GM18511 (cell line): ENCODE results near the gene KCP.

Experiments used
- ATAC-seq: cut with Tn5 transposase; IDR thresholded peaks from one replicate; pipeline ENCODE4 v1.9.1; 2021; ENCODE audit warnings: mild to moderate bottlenecking, moderate library complexity; ENCODE audit not compliant: unreplicated experiment

Gene KCP

DNA sequence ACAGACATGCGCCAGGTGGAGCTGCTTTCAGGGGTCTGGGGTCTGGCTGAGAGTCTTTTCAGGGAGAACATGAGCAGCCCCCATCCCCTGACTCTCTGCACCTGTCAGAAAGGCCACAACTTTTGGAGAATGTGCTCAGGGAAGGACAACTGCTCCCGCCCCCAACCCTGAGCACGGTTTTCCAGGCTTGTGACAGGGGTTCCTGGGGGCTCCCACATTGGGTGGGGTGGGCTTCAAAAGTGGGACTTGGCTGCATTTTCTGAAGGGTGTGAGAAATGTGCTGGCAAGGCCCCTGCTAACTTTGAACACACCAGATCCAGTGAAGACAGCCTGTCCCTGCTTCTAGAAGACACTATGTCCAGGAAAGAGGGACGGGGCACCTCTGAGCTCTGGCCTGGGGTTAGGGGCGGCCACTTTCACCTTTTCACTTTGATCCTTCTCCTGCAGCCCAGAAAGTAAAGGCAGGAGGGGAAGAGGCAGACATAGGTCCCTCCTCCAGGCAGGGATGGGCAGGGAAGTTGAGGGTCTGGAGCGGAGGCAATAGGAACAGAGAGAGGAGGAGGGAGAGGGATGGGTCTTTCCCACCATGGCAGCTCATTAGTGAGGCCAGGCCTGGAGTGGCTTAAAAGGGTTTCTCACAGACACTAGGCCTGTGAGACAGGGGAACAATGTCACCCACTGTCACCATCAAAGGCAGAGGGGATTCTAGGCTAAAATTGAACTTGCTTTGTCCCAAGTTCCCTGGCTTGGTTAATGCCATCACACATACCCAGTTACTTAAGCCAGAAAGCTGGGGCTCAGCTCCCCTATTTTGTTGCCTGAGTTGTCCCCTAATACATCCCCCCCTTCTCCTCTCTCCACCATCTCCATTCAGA, 1.5 kb downstream of the KCP start:
- ATAC-seq: no peak

GRCh38 chr7:128906766-128907559, 3.5 kb downstream of the KCP start:
- no peak for ATAC-seq

- no peak for ATAC-seq
Observed at GRCh38 chr7:128906001-128906765, 4.3 kb downstream of the KCP start.

- peak; percentile 63 for ATAC-seq
Observed at GRCh38 chr7:128904381-128905197, 5.9 kb downstream of the KCP start.

DNA sequence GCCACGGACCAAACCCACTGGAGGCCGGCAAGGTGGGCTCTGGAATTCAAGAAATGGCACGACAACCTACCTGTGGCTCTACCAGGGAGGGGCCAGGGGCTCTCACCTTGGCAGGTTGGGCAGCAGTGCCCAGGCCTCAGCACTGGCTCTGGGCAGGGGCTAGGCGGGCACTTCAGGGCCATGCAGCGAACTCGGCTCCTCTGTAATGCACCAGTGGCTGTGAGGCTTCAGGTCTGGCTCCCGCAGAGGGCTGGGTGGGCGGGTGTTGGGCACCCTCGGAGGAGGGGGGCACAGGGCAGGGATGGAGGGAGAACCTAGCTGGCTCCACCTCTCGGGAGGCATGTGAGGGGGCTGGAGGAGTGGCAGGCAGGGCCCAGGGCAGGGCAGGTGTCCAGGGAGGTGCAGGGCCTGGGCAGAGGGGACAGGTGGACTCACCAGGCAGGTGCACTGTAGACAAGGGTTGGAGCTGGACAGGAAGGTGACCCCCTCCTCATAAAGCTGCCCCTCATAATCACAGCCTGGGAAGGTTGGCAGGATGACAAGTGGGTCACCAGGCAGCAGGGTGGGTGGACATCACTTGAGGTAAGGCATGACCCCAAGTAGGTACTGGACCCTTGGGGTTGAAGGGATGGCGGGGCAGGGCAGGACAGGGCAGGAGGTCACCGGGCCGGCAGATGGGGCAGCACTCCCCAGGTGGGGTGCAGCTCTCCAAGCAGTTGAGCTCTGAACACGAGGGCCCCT, 6.7 kb downstream of the KCP start:
- ATAC-seq: no peak

DNA sequence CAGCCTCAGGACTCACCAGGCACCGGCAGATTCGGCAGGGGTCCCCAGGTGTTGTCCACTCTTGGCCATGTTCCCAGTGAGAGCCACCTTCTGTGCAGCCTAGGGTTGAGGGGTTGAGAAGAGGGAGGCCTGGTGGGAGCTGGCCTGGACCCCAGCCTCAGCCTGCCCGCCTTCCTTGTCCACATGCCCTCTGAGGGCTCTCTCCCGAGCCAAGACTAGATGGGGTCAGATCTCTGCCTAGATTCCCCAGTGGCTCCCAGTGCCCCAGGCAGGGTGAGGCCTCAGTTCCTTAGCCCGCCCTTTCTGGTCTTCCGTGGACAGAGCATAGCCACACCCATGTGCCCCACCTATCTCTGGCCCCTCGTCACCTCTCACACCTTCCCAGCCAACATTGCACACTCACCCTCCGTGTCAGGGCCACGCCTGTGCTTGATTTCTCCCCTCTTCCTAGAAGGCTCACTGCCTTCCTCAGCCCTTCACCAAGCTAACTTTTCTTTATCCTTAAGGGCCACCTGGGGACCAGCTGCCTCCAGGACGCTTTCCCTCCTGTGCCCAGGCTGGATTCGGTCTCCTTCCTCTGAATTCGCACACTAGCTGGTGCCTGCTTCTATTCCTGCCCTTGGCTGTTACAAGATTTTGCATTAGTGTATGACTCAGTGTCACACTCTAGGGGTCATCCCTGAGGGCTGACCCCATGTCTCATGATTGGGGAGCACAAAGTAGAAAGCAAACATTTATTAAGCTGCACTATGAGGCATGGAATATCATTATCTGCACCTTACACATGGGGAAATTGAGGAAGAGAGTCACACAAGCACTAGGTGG, 7.5 kb downstream of the KCP start:
- ATAC-seq: no peak

GRCh38 chr7:128900237-128900636, 10.3 kb downstream of the KCP start:
- no peak for ATAC-seq

DNA sequence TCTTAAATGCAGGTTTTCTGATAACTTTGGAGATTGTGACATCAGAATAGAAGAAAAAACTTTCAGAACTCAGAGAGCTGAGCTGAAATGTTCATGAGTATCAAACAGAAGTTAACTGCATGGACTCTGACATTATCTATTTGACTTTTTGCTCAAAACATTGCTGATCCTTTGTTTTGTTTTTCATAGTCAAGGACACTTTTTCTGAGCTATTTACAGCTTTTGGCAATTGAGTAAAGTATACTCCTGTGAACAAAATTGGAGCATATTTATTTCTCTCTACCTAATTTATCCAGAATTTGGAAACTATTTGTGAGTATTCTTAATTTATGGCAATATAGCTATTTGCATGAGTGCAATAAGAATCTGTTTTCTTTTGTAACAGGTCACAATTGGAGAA, 11.1 kb downstream of the KCP start:
- no peak for ATAC-seq

DNA sequence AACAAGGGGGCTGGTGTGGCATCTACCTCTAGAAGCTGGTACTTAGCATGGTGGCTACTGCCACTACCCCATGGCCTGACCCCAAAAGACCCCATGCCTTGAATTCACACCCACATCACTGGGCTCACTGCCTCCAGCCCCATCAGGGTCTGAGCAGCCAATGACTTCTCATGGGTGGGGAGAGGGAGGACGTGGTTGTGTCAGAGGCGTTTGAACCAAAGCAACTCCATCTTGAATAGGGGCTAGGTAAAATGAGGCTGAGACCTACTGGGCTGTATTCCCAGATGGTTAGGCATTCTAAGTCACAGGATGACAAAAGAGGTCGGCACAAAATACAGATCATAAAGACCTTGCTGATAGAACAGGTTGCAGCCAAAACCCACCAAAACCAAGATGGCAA, 15.2 kb downstream of the KCP start:
- ATAC-seq: no peak

- ATAC-seq: no peak
Observed at GRCh38 chr7:128894101-128894440, 16.4 kb downstream of the KCP start.

DNA sequence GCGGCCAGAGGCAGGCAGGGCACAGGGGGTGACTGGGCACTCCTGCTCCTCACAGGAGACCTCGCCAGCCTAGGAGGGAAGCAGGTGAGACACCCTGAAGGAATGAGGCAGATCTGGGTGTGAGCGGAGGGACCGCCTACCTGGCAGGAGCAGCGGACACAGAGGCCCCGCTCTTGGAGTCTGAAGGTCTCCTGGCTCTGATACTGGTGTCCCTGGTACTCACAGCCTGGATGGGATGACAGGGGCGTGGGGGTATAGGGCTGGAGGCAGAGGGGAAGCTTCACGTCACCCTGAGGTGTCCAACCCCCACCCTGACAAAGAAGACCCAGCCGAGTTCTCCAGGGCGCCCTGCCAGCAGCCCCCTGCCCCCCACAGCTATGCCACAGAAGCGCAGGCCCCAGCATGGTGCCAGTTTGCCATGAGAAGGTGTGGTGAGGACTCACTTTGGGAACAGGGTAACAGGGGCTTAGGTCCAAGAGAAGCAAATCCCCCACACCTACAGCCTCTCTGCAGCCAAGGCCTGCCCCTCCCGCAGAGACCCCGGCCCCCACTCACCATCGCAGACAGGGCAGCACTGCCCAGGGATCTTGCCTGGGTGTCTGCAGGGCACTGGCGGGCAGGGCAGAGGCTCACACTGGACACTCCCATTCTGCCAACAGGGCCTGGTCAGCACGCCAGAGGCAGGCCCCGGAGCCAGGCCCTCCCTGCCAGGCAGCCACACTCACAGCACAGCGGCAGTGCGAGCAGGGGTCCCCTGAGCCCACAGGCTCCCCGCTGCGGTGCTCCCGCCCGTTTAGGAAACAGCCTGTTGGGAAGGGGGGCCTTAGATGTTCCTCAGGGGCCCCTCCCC, 17.0 kb downstream of the KCP start:
- ATAC-seq: no peak

DNA sequence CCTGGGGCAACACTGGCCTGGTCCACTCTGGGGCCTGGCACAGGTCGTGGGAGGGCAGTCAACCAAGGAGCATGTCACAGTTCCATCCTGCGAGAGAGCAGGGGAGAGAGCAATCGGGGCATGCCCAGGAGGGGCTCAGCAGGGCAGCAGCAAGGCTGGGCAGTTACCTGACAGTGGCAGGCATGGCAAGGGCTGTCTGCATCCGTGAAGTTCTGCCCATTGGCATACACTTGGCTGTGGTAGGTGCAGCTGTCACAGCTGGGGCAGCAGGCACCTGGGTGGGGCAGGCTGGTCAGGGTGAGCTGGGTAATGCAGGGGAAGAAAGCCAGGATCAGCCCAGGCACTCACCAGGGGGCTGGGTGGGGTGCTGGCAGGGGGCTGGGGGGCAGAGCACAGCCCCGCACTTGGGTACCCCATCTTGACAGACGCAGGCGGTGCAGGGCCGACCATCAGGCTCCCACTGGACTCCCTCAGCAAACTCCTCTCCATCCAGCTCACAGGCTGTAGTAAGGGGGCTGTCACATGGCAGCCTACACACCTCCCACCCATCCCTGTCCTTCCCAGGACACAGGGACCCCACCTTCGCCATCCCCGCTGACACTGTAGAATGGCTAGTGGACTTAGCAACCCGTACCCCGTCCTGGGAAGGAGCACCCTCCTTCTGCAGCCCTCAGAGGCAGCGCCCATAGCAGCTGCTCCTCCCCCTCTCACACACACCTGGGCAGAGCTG, 17.8 kb downstream of the KCP start:
- no peak for ATAC-seq

- ATAC-seq: no peak
Observed at GRCh38 chr7:128891942-128892269, 18.6 kb downstream of the KCP start.

- no peak for ATAC-seq
Observed at GRCh38 chr7:128891110-128891941, 19.2 kb downstream of the KCP start.

DNA sequence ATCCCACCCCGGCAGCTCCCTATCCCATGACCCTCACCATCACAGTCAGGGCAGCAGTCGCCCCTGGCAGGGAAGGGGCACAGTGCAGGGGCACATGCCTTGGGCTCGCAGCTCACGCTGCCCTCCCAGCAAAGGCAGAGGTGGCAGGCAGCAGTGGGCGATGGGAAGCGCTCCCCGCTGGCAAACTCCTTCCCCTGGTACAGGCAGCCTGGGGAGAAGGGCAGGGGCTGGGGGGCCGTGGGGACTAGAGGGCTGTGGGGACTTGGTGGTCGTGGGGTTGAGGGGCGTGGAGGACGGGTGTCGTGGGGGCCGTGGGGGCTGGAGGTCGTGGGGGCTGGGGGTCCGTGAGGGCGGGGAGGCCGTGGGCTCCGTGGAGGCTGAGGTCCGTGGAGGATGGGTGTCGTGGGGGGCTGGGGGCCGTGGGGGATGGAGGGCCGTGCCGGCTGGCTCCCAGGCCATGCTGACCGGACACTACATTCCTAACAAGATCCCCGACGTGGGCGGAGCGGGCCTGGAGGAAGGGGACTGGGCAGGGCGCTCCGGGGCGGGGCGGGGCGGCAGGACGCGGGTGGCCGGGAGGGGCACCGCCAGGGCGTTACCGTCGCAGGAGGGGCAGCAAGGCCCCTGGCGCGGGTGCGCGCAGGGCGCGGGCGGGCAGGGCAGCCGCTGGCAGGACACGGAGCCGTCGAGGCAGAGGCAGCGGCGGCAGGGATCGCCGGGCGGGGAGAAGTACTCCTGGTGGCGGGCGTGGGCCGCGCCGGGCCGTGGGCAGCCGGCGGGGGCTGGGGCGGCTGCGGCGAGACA, 20.0 kb downstream of the KCP start:
- ATAC-seq: no peak

GRCh38 chr7:128889121-128889520, 21.4 kb downstream of the KCP start:
- no peak for ATAC-seq
